ENCODE results near the gene MS4A8.
"Not testable (repeated sequence)": the region's sequence is repeated elsewhere in the genome, so short reads cannot be mapped to it uniquely, and the experiment has no call there.

The MS4A8 gene

DNA sequence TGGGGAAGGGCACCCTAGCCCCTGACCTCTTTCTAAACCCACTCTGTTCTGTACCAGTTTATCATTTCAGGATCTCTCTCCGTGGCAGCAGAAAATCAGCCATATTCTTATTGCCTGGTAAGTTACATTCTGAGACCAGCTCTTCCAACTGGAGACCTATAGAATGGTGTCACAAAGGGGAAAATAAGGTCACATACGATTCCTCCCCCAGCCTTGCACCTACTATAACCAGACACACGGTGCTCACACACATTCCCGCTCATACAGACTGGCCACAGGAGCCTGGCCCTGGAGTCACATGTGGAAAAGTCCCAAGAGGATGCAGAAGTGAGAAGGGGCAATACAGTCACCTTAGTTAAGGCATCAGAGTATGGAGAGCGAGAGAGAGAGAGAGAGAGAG is 7.5 kb downstream of the MS4A8 start:
- no peak for DNase-seq (ENCODE audit: low read depth)
- TF ChIP-seq, protein P1, sequence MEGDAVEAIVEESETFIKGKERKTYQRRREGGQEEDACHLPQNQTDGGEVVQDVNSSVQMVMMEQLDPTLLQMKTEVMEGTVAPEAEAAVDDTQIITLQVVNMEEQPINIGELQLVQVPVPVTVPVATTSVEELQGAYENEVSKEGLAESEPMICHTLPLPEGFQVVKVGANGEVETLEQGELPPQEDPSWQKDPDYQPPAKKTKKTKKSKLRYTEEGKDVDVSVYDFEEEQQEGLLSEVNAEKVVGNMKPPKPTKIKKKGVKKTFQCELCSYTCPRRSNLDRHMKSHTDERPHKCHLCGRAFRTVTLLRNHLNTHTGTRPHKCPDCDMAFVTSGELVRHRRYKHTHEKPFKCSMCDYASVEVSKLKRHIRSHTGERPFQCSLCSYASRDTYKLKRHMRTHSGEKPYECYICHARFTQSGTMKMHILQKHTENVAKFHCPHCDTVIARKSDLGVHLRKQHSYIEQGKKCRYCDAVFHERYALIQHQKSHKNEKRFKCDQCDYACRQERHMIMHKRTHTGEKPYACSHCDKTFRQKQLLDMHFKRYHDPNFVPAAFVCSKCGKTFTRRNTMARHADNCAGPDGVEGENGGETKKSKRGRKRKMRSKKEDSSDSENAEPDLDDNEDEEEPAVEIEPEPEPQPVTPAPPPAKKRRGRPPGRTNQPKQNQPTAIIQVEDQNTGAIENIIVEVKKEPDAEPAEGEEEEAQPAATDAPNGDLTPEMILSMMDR (IDR thresholded peaks at IDR 0.05; ENCODE audit: control insufficient read depth, extremely low read depth, insufficient read depth): no peak
- H3K4me3 ChIP-seq (ENCODE audit: low read depth, low read length): no peak overlapping the region

DNA sequence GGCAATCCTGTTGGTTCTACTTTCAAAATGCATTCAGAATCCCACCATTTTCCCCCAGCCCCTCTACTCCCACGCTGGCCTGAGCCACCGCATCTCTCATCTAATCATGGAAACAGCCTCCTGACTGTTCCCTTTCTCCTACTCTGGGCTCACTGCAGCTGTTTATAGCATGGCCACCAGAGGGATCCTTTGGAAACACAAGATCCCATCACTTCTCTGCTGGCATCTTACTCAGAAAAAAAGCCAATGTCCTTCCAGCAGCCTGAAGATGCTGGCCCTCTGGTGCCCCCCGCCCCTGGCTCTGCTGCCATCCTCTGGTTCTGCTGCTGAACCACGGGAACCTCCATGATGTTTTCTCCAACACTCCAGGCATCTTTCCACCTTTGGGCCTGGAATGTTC is 11.1 kb downstream of the MS4A8 start:
- DNase-seq (ENCODE audit: low read depth): no peak

DNA sequence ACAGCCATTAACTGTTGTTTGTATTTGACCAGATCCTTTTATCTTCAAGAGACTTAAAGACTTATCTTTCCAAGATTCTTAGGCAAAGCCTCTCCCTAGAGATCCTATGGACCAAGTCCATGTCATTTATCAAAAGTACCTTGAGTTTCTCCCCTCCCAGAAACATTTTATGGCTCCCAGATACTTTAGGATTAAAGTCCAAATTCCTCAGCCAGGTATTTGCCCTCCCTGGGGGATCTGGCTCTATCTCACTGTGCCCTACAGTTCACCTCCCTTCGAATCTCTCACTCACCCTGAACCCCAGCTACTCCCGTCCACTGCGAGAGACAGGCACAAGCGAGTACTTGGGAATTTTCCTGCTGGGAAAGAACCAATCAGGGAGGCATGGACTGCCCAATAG is 11.9 kb downstream of the MS4A8 start:
- TF ChIP-seq, protein P1 (IDR thresholded peaks at IDR 0.05; ENCODE audit: control insufficient read depth, extremely low read depth, insufficient read depth): no peak
- no peak overlapping the region for H3K4me3 ChIP-seq (ENCODE audit: low read depth, low read length)
- DNase-seq (ENCODE audit: low read depth): no peak

More for the DNA sequence above, 11.1 kb downstream of the MS4A8 start:
- TF ChIP-seq, protein P1 (IDR thresholded peaks at IDR 0.05; ENCODE audit: control insufficient read depth, extremely low read depth, insufficient read depth): 0 out of 2 replicates have a peak, but pooled peaks have one; percentile 19
- H3K4me3 ChIP-seq (ENCODE audit: low read depth, low read length): no peak overlapping the region

DNA sequence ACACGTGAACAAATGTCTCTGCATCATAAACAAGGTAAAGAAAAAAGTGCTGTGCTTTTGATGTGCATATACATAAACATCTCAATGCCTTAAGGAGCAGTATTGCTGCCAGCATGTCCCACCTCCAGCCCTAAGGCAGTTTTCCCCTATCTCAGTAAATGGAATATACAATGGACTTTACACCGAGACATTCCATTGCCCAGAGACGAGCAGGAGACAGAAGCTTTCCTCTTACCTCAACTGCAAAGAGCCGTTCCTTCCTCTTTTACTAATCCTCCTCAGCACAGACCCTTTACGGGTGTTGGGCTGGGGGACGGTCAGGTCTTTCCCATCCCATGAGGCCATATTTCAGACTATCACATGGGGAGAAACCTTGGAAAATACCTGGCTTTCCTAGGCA is 14.0 kb downstream of the MS4A8 start:
- not testable (repeated sequence) for DNase-seq (ENCODE audit: low read depth); H3K4me3 ChIP-seq (ENCODE audit: low read depth, low read length)

DNA sequence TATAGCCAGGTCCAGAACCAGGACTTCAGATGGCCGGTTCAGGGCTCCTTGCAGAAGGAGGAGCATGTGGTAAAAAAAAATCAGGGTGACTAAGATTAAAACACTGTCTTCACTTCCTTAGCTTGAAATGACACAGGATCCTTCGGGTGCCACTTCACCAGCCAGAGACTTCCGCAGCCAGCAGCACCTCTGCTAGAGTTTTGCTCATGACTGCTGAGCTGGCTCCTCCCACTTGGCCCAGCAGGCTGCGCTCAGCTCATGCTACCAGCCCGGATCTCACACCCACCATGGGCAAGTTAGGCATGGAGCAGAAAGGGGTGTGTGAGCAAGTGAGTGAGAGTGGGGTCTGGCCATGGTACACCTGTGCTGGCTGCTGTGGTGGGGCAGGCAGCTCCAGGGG is 18.5 kb downstream of the MS4A8 start:
- no peak for DNase-seq (ENCODE audit: low read depth)
- TF ChIP-seq, protein P1 (IDR thresholded peaks at IDR 0.05; ENCODE audit: control insufficient read depth, extremely low read depth, insufficient read depth): no peak
- H3K4me3 ChIP-seq (ENCODE audit: low read depth, low read length): no peak overlapping the region

DNA sequence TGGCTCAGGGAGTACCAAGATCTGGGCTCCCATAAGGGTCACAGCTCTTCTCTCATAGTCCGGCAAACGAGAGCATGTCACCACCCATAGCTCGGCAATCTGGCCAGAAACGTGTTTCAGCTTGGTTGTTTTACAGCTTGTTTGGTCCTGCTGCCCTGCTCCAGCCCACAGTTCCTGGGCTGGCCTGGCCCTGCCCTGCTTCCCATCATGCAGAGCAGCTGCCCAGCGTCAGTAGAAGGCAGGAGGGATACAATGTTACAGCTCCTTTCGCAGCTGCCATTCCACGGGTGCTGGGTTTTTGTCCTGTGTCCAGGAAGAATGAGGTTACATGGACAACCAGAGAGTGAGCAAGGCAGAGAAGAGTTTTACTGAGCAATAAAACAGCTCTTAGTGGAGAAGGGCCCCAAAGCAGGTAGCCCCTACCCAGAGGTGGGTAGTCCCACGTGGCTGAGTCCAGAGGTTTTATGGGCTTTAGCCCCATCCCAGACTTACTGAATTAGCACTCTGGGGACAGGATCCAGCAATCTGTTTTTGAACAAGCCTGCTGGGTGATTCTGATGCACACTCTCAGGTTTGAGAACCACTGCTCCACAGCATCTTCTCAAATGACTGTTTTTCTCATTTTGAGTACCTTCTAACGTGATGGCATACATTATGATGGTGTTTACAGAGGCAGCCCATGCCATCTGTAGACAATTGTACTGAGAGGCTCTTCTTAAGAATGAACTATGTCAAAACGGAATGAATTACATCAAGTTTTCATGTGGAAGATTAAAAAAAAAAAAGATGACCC is 19.3 kb downstream of the MS4A8 start:
- no peak for DNase-seq (ENCODE audit: low read depth)
- TF ChIP-seq, protein P1 (IDR thresholded peaks at IDR 0.05; ENCODE audit: control insufficient read depth, extremely low read depth, insufficient read depth): no peak
- no peak overlapping the region for H3K4me3 ChIP-seq (ENCODE audit: low read depth, low read length)

DNA sequence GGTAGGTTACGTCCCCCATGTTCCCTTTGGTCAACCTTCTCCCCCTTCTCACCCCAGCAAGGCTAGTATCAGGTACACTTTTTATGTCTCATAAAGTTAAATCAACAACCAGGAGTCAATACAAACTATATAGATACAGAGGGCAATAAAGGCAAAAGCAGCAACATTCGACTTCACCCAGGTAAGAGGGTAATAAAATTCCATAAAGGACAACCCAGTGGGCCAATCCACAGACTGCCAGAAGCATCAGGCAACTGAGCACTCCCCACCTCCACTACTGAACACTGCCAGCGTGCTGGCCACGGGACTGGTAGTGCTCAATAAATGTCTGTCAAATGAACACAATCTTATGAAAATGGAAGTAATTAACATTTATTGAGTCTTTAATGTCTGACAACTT is 20.0 kb downstream of the MS4A8 start:
- no peak for DNase-seq (ENCODE audit: low read depth)
- TF ChIP-seq, protein P1 (IDR thresholded peaks at IDR 0.05; ENCODE audit: control insufficient read depth, extremely low read depth, insufficient read depth): no peak
- no peak overlapping the region for H3K4me3 ChIP-seq (ENCODE audit: low read depth, low read length)

Measured in LNCaP clone FGC (cell line).